LNCAP (cell line): Measurements from ENCODE around the gene MBP.

Experiments used
- TF ChIP-seq, protein P1 (sequence below): fragments of 450-650 bp; IDR thresholded peaks from 2 replicates; pipeline ENCODE4 v1.5.1; 2017; ENCODE audit warnings: mild to moderate bottlenecking

The MBP gene

DNA sequence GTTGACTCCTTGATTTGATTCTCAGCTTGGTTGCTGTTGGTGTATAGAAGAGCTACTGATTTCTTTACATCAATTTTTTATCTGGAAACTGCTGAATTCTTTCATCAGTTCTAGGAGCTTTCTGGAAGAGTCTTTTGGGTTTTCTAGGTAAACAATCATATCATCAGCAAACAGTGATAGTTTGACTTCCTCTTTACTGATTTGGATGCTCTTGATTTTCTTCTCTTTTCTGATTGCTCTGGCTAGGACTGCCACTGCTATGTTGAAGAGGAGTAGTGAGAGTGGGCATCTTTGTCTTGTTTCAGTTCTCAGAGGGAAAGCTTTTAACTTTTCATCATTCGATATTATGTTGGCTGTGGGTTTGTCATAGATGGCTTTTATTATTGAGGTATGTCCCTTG is 169.7 kb downstream of the MBP start:
- TF ChIP-seq, protein P1, sequence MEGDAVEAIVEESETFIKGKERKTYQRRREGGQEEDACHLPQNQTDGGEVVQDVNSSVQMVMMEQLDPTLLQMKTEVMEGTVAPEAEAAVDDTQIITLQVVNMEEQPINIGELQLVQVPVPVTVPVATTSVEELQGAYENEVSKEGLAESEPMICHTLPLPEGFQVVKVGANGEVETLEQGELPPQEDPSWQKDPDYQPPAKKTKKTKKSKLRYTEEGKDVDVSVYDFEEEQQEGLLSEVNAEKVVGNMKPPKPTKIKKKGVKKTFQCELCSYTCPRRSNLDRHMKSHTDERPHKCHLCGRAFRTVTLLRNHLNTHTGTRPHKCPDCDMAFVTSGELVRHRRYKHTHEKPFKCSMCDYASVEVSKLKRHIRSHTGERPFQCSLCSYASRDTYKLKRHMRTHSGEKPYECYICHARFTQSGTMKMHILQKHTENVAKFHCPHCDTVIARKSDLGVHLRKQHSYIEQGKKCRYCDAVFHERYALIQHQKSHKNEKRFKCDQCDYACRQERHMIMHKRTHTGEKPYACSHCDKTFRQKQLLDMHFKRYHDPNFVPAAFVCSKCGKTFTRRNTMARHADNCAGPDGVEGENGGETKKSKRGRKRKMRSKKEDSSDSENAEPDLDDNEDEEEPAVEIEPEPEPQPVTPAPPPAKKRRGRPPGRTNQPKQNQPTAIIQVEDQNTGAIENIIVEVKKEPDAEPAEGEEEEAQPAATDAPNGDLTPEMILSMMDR, result no peak

DNA sequence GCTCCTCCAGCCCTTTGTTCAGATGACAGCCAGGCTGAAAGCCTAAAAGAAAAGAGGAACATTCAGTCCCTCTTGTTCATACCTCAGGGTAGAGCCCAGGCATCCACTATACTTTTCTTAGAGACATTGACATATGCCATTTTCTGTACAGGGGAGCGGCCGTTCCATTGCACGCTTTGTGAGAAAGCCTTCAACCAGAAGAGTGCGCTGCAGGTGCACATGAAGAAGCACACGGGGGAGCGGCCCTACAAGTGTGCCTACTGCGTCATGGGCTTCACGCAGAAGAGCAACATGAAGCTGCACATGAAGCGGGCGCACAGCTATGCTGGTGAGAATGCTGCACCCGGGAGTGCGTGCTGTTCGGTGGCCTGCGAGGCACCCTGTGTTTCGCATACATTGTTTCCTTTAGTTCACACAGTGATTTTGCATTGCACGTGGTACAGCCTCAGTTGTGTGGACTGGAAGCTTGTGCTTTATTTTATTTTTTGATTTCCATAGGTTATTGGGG is 172.0 kb downstream of the MBP start:
- TF ChIP-seq, protein P1, result no peak

DNA sequence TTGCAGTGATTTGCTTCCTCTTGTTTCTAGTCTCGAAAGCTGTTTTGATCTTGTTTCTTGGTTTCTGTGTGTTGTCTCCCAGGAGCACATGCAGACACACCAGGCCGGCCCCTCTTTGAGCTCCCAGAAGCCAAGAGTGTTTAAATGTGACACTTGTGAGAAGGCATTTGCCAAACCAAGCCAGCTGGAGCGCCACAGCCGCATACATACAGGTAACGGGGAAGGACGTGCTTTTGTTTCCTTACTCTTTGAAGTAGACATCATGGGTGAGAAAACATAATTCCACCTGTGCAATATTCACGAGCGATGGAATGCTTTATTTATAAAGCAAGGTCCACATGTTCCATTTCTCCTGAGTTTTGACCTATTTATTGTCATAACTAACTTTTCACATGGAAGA is 173.0 kb downstream of the MBP start:
- TF ChIP-seq, protein P1, result no peak

DNA sequence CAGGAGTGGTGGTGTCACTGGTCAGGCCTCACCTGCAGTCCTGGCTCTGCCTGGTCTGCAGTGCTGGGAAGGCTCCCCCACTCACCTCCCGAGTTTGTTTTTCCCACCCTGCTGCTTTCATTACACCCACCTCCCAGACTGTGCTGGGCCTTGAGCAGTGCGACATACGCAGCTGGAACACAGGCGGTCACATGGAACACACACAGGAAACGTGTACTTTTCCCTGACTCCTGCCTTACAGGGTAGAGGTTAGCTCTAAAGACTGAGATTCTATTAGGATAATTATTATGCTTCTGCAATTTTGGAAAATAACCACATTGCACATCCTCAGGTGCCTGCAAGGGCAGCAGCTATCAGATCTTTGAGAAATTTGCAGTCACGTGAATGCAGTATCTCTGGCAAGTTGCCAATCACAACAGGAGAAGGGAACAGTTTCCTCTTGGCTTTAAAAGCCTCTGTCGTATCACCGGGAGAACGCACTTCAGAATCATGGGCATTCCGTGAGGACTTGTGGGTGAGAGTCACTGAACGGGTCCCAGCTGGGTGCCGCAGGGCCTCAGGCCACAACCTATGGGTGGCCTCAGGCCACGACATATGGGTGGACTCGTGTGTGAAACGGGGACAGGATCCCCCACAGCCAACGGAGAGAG is 173.8 kb downstream of the MBP start:
- TF ChIP-seq, protein P1, result no peak

DNA sequence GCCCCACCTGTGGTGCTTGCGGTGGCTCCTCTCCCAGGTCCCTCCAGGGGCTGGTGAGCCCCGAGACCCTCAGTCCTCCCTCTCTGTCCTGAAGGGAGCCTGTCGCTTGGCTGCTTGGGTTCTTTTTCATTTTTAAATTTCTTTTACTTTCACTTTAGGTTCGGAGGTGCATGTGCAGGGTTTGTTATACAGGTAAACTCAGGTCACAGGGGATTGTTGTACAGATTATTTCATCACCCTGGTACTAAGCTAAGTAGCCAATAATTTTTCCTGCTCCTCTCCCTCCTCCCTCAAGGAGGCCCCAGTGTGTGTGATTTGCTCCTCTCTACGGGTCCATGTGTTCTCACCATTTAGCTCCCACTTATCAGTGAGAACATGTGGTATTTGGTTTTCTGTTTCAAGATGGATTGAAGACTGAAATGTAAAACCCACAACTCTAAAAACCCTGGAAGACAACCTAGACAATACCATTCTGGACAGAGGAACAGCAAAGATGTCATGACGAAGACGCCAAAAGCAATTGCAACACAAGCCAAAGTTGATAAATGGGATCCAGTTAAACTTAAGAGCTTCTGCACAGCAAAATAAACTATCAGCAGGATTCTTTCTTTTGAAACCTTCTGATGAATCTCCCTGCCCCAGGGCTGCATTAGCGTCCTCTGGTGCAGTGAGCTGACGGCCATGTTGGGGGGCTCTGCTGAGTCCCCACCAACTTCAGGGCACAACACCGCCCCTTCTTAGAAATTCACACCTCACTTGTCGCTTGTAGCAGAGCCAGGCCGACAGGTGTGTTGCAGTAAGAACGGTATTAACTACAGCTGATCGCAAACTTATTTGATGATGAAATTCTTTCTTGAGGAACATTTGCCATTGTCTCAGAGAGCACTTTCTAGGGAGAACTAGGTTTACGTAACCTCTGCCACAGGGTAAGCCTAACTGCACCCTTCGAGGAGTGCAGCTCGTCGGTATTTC is 174.9 kb downstream of the MBP start:
- TF ChIP-seq, protein P1, result no peak

DNA sequence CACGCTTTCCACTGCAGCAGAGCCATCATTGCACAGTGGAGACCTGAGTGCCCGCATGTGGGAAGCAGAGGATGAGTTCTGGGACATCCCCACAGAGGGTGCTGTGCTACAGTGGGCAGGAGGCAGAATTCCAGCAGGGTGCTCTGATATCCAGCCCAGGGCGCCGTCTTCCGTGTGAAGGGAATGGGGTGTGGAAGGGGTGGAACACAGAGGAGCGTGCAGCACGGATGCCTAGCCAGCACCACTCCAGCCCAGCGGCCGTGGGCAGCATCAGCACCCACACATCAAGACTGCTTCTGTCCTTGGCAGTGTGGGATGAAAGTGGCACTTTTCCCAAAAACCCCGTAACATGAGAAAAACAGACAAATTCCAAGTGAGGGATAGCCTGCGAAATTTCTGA is 175.9 kb downstream of the MBP start:
- TF ChIP-seq, protein P1, result no peak

DNA sequence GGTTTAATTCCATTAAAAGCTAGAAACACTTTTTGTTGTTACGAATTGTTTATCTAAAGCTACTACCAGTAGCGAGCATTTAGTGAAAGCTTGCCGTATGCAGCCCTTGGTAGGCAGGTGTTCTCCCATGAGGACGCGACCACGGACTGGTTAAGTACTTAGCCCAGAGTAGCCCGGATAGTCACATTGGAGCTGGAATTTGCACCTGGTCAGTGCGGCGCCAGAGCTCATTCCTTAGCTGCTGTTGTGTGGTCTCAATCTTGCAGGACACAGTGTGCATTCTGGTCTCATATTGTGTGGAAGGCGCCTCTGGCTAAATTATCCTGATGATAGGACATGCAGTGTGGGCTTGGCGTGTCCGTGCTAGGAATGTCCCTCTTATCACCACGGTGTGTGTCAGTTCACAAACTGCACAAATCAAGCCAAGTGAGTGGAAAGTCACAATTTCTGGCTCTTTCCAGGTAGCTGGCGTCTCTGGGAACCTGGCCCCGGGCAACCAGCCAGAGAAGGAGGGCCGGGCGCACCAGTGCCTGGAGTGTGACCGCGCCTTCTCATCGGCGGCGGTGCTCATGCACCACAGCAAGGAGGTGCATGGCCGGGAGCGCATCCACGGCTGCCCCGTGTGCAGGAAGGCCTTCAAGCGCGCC is 176.9 kb downstream of the MBP start:
- TF ChIP-seq, protein P1, result no peak
